WTC11 (cell line): ENCODE results near the gene HDDC3. TPM values are rescaled to one million over a fixed set of nuclear protein-coding genes. Genes with fewer than 3 reads are reported as not detected.
"Not testable (repeated sequence)": the region's sequence is repeated elsewhere in the genome, so short reads cannot be mapped to it uniquely, and the experiment has no call there.

Experiments used
- ATAC-seq: fragments of 200-7000 bp; cut with Tn5 transposase; 2 replicates; pipeline ENCODE4 v1.10.0; 2021; ENCODE audit warnings: mild to moderate bottlenecking, moderate library complexity
- CTCF ChIA-PET: fragments of 300-600 bp; sonication (Branson Sonifier 250); formaldehyde crosslinking; loops from one replicate; lab custom pipeline; 2021; ENCODE audit warnings: antibody characterized with exemption; lab: Charles Lee
- POLR2A ChIA-PET: fragments of 350-600 bp; sonication (Branson Sonifier 250); formaldehyde crosslinking; loops from one replicate; lab custom pipeline; 2021; ENCODE audit warnings: antibody characterized with exemption; lab: Charles Lee
- DNase-seq: peaks from one replicate; pipeline ENCODE4 v3.0.0; 2021; ENCODE audit warnings: low spot score
- H3K27ac Mint-ChIP-seq: 2 replicates; pipeline ENCODE4 v1.8.0; 2021; ENCODE audit warnings: mixed read lengths
- H3K27me3 Mint-ChIP-seq: 2 replicates; pipeline ENCODE4 v1.8.0; 2021; ENCODE audit warnings: low read depth, mild to moderate bottlenecking, moderate library complexity, mixed read lengths
- H3K36me3 Mint-ChIP-seq: 2 replicates; pipeline ENCODE4 v1.8.0; 2021; ENCODE audit warnings: mixed read lengths
- H3K4me1 Mint-ChIP-seq: 2 replicates; pipeline ENCODE4 v1.8.0; 2022; ENCODE audit warnings: mixed read lengths
- H3K4me3 Mint-ChIP-seq: 2 replicates; pipeline ENCODE4 v1.8.0; 2021; ENCODE audit warnings: mild to moderate bottlenecking, moderate library complexity, mixed read lengths
- H3K9me3 Mint-ChIP-seq: 2 replicates; pipeline ENCODE4 v1.8.0; 2021; ENCODE audit warnings: mixed read lengths
- ATF3 ChIP-seq: sonication (generic); formaldehyde crosslinking; conservative IDR thresholded peaks from 2 replicates; pipeline ENCODE4 v1.8.1; 2022; ENCODE audit warnings: mild to moderate bottlenecking, missing genetic modification reagents
- ATF6 ChIP-seq: sonication (generic); formaldehyde crosslinking; IDR thresholded peaks from 2 replicates; pipeline ENCODE4 v1.8.1; 2023; ENCODE audit warnings: mild to moderate bottlenecking, missing genetic modification reagents
- E2F1 ChIP-seq: sonication (generic); formaldehyde crosslinking; IDR thresholded peaks from 2 replicates; pipeline ENCODE4 v1.8.0; 2022; ENCODE audit warnings: mild to moderate bottlenecking, missing genetic modification reagents
- MLX ChIP-seq: sonication (generic); formaldehyde crosslinking; IDR thresholded peaks from 2 replicates; pipeline ENCODE4 v1.8.1; 2023; ENCODE audit warnings: mild to moderate bottlenecking, missing genetic modification reagents, moderate library complexity
- SMAD4 ChIP-seq: sonication (generic); formaldehyde crosslinking; IDR thresholded peaks from 2 replicates; pipeline ENCODE4 v1.8.0; 2022; ENCODE audit warnings: mild to moderate bottlenecking, missing genetic modification reagents
- TCF7 ChIP-seq: sonication (generic); formaldehyde crosslinking; IDR thresholded peaks from 2 replicates; pipeline ENCODE4 v1.8.0; 2022; ENCODE audit warnings: mild to moderate bottlenecking, low read depth, missing genetic modification reagents, moderate library complexity
- TEAD1 ChIP-seq: sonication (generic); formaldehyde crosslinking; IDR thresholded peaks from 2 replicates; pipeline ENCODE4 v1.8.0; 2022; ENCODE audit warnings: mild to moderate bottlenecking, missing genetic modification reagents
- total RNA-seq: library from RNA; stranded (reverse); gene quantifications from 3 replicates; pipeline ENCODE4 v1.2.3, GENCODE V29; 2021

Gene HDDC3
- total RNA-seq, 1 experiment from 2014 or later = 16.4 TPM

GRCh38 chr15:90929246-90930019 lies 2.9 kb downstream of the HDDC3 start (continued):
- no peak for TF ChIP-seq ATF6 (CRISPR knock-in tag)

- ATAC-seq, H3K9me3 Mint-ChIP-seq, DNase-seq, H3K4me3 Mint-ChIP-seq, H3K27ac Mint-ChIP-seq, H3K36me3 Mint-ChIP-seq, H3K27me3 Mint-ChIP-seq: not testable (repeated sequence)
- peaks cover 13% of the 10 kb centered on the region for H3K4me1 Mint-ChIP-seq
- CTCF ChIA-PET = interaction anchor here (0.7 to 1.2 kb wide), 2 partner anchors 24 to 1377 kb away, joined by 3 to 5 read pairs; partner anchors contain the start of gene MAN2A2
- POLR2A ChIA-PET = interaction anchor here (0.7 kb wide), 1 partner anchor 106 kb away, joined by 3 read pairs; no protein-coding TSS in a partner anchor
Observed at GRCh38 chr15:90928106-90928505, 4.2 kb downstream of the HDDC3 start.

GRCh38 chr15:90926766-90927165 lies 5.6 kb downstream of the HDDC3 start:
- ATAC-seq, DNase-seq, POLR2A ChIA-PET, H3K9me3 Mint-ChIP-seq, H3K4me3 Mint-ChIP-seq, H3K36me3 Mint-ChIP-seq, H3K27me3 Mint-ChIP-seq, H3K27ac Mint-ChIP-seq: not testable (repeated sequence)
- H3K4me1 Mint-ChIP-seq = peaks cover 21% of the 10 kb centered on the region
- CTCF ChIA-PET = interaction anchor here (0.6 to 6.6 kb wide), 2 partner anchors 7 to 1534 kb away, joined by 3 to 75 read pairs; partner anchors contain the start of genes HDDC3 and UNC45A

- POLR2A ChIA-PET = no interaction called here
- no peak overlapping the region for H3K4me3 Mint-ChIP-seq
- peaks cover 9% of the 10 kb centered on the region for H3K36me3 Mint-ChIP-seq
- H3K9me3 Mint-ChIP-seq = no peaks in the 10 kb centered on the region
- TF ChIP-seq TEAD1 (CRISPR knock-in tag) (no peak), TCF7 (CRISPR knock-in tag) (no peak), SMAD4 (CRISPR knock-in tag) (no peak), MLX (CRISPR knock-in tag) (no peak), E2F1 (no peak), ATF3 (CRISPR knock-in tag) (no peak)
- ATAC-seq = no peak
- no peaks in the 10 kb centered on the region for H3K27me3 Mint-ChIP-seq
- peak overlapping the region; percentile 32; the same call in 1 of the 2 replicates for H3K27ac Mint-ChIP-seq
- DNase-seq = no peak
- peaks cover 16% of the 10 kb centered on the region for H3K4me1 Mint-ChIP-seq
- CTCF ChIA-PET = interaction anchor here (1.2 to 6.6 kb wide), 3 partner anchors 9 to 32 kb away, joined by 4 to 75 read pairs (median 5); partner anchors contain the start of genes HDDC3, MAN2A2 and UNC45A
Observed at GRCh38 chr15:90924375-90924774, 8.0 kb downstream of the HDDC3 start.

GRCh38 chr15:90922712-90923322 lies 9.5 kb downstream of the HDDC3 start:
- Mint-ChIP-seq H3K36me3 (peaks cover 15% of the 10 kb centered on the region), H3K4me1 (peaks cover 16% of the 10 kb centered on the region), H3K27ac (peak overlapping the region; percentile 51; the same call in 1 of the 2 replicates)
- H3K9me3 Mint-ChIP-seq, H3K27me3 Mint-ChIP-seq, DNase-seq, H3K4me3 Mint-ChIP-seq, POLR2A ChIA-PET: not testable (repeated sequence)
- peak; percentile 58 for ATAC-seq
- CTCF ChIA-PET = interaction anchor here (0.7 to 6.6 kb wide), 7 partner anchors 11 to 275 kb away, joined by 3 to 75 read pairs (median 3); partner anchors contain the start of genes HDDC3 and UNC45A
